HTERT RPE-1 (cell line): ENCODE results near the gene STAG3.
"Not testable (repeated sequence)": the region's sequence is repeated elsewhere in the genome, so short reads cannot be mapped to it uniquely, and the experiment has no call there.

Source experiments
- in situ Hi-C: fragments of 300-500 bp; cut with MboI; formaldehyde crosslinking; loops from 4 replicates; pipeline ENCODE4 v1.14.3; 2020; ENCODE audit warnings: low sequenced_read_pairs

The STAG3 gene

GRCh38 chr7:100177045-100178001, at the start of gene STAG3, which contains the start of gene GPC2:
TSS of gene STAG3 (plus strand) at chr7:100177918. CDS start at chr7:100180557, 2,639 bp downstream.
TSS of gene GPC2 (minus strand) at chr7:100177381. CDS start at chr7:100177199, 182 bp downstream.
- in situ Hi-C loops, result no loop called here

- in situ Hi-C loops, result no loop called here
Measured at GRCh38 chr7:100128637-100128963, 49.1 kb upstream of the STAG3 start.

- in situ Hi-C loops, result not testable (repeated sequence)
Measured at GRCh38 chr7:100130220-100130607, 47.5 kb upstream of the STAG3 start.

- in situ Hi-C loops, result no loop called here
Measured at GRCh38 chr7:100130608-100131453, 46.9 kb upstream of the STAG3 start.

GRCh38 chr7:100132126-100132525, 45.6 kb upstream of the STAG3 start:
- in situ Hi-C loops, result no loop called here

GRCh38 chr7:100132697-100133151, 45.0 kb upstream of the STAG3 start:
- in situ Hi-C loops, result no loop called here

- in situ Hi-C loops, result no loop called here
Measured at GRCh38 chr7:100137851-100138760, 39.6 kb upstream of the STAG3 start.

- in situ Hi-C loops, result no loop called here
Measured at GRCh38 chr7:100141555-100141949, 36.2 kb upstream of the STAG3 start.

GRCh38 chr7:100142461-100142860, 35.3 kb upstream of the STAG3 start:
- in situ Hi-C loops, result no loop called here

- in situ Hi-C loops, result not testable (repeated sequence)
Measured at GRCh38 chr7:100146350-100146749, 31.4 kb upstream of the STAG3 start.

GRCh38 chr7:100147278-100147677, 30.4 kb upstream of the STAG3 start:
- in situ Hi-C loops, result no loop called here

GRCh38 chr7:100148225-100148558, 29.5 kb upstream of the STAG3 start:
- in situ Hi-C loops, result no loop called here

GRCh38 chr7:100148559-100149328, 29.0 kb upstream of the STAG3 start, which contains the start of gene LAMTOR4:
TSS of gene LAMTOR4 (plus strand) at chr7:100148918. CDS start at chr7:100148973, 55 bp downstream.
- in situ Hi-C loops, result no loop called here

GRCh38 chr7:100152404-100152803, 25.3 kb upstream of the STAG3 start:
- in situ Hi-C loops, result no loop called here

GRCh38 chr7:100152937-100153666, 24.6 kb upstream of the STAG3 start:
- in situ Hi-C loops, result no loop called here

GRCh38 chr7:100153708-100154535, 23.8 kb upstream of the STAG3 start:
- in situ Hi-C loops, result no loop called here

- in situ Hi-C loops, result no loop called here
Measured at GRCh38 chr7:100154651-100155491, 22.8 kb upstream of the STAG3 start.
